Renal cortex interstitium (tissue), 11 donors: Measurements from ENCODE around the gene ARHGEF1. TPM values are rescaled to one million over a fixed set of nuclear protein-coding genes. Genes with fewer than 3 reads are reported as not detected.
"Not testable (repeated sequence)": the region's sequence is repeated elsewhere in the genome, so short reads cannot be mapped to it uniquely, and the experiment has no call there.

ENCODE experiments used
- DNase-seq, 11 donors: peaks; one replicate each; pipeline ENCODE4 v3.0.0-alpha.2; 2013; ENCODE audit warnings: low read depth in 9 of 11, low spot score in 4 of 11; ENCODE audit errors: extremely low read depth in 1 of 11
- polyA plus RNA-seq, 3 donors: library from polyadenylated mRNA; unstranded; fragments of 120-200 nt; gene quantifications; one replicate each; pipeline ENCODE4 v1.2.1, GENCODE V29; 2013; ENCODE audit not compliant: insufficient read length in 3 of 3

ARHGEF1 gene
- polyA plus RNA-seq, 3 donors = 40.1 to 63.7 (median 50.7) TPM

GRCh38 chr19:41911889-41912731 lies 29.1 kb downstream of the ARHGEF1 start:
- DNase-seq = no peak

- DNase-seq = no peak
These were observed 30.0 kb downstream of the ARHGEF1 start for GRCh38 chr19:41912899-41913537.

DNA sequence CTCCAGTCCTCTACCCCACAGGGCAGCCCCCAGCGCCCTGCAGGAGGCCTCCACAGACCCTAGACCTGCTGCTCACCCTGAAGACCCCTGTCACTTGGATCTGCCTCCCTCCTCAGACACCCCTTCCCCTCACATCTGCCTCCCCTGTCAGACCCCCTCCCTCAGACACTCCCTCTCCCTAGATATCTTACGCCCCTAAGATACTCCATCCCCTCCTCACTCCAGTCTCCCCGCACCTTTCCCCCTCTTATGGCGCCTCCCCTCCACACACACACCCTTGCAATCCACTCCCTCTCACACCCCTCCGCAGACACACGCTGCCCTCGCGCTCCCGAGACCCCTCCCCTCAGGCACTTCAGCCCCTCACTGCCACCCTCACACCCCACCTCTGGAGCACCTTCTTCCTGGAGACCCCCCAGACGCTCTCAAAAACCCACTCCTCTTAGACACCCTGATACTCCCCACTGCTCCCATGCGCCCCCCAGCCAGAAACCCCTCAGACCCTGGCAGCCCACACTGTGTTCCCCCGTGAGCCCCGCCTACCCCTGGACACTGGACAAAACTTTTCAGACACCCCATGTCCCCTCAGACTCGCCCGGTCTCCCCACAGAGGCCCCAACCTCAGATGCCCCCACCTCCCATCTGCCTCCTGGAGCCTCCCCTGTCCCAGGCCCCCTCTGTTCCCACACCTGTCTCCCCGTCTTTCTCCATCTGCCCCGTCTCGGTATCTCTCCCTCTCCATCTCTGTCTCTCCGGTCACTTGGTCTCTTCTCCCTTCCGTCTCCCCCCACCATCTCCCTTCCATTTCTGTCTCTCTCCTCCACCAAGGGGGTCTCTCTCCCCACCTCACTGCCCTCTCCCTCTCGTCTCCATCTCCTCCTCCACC lies 30.8 kb downstream of the ARHGEF1 start:
- no peak for DNase-seq

DNA sequence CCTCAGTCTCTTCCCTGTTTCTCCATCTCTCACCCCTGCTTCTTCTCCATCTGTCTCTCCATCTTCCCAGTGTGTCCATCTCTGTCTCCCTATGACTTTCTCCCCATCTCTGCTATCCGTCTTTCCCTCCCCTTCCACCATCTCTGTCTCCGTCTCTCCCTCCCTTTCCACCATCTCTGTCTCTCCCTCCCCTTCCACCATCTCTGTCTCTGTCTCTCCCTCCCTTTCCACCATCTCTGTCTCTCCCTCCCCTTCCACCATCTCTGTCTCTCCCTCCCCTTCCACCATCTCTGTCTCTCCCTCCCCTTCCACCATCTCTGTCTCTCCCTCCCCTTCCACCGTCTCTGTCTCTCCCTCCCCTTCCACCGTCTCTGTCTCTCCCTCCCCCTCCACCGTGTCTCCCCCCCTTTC lies 31.4 kb downstream of the ARHGEF1 start:
- not testable (repeated sequence) for DNase-seq

GRCh38 chr19:41915021-41915775 lies 32.2 kb downstream of the ARHGEF1 start:
- no peak for DNase-seq

GRCh38 chr19:41915776-41916414 lies 32.9 kb downstream of the ARHGEF1 start:
- DNase-seq = no peak

- no peak for DNase-seq
These were observed 34.7 kb downstream of the ARHGEF1 start for GRCh38 chr19:41917676-41918075.

- DNase-seq = no peak
These were observed 35.1 kb downstream of the ARHGEF1 start for GRCh38 chr19:41918095-41918494.

GRCh38 chr19:41918653-41919244 lies 35.8 kb downstream of the ARHGEF1 start:
- no peak for DNase-seq

DNA sequence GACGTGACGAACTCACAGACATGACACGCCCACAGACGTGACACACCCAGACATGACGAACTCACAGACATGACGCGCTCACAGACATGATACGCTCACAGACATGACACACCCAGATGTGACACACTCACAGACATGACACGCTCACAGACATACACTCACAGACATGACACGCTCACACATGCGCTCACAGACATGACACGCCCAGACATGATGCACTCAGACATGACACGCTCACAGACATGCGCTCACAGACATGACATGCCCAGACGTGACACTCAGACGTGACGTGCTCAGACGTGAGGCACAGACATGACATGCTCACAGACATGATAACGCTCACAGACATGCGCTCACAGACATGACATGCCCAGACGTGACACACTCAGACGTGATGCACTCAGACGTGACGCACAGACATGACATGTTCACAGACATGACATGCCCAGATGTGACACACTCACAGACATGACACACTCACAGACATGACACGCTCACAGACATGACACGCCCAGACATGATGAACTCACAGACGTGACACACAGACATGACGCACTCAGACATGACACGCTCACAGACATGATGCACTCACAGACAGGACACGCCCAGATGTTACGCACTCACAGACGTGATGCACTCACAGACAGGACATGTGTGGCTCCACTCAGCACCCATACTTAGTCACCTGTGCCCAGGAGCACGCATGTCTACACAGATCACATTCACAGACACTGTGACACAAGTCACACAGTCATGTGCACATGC lies 37.1 kb downstream of the ARHGEF1 start:
- DNase-seq = no peak

GRCh38 chr19:41920882-41921576 lies 38.0 kb downstream of the ARHGEF1 start:
- no peak for DNase-seq

DNA sequence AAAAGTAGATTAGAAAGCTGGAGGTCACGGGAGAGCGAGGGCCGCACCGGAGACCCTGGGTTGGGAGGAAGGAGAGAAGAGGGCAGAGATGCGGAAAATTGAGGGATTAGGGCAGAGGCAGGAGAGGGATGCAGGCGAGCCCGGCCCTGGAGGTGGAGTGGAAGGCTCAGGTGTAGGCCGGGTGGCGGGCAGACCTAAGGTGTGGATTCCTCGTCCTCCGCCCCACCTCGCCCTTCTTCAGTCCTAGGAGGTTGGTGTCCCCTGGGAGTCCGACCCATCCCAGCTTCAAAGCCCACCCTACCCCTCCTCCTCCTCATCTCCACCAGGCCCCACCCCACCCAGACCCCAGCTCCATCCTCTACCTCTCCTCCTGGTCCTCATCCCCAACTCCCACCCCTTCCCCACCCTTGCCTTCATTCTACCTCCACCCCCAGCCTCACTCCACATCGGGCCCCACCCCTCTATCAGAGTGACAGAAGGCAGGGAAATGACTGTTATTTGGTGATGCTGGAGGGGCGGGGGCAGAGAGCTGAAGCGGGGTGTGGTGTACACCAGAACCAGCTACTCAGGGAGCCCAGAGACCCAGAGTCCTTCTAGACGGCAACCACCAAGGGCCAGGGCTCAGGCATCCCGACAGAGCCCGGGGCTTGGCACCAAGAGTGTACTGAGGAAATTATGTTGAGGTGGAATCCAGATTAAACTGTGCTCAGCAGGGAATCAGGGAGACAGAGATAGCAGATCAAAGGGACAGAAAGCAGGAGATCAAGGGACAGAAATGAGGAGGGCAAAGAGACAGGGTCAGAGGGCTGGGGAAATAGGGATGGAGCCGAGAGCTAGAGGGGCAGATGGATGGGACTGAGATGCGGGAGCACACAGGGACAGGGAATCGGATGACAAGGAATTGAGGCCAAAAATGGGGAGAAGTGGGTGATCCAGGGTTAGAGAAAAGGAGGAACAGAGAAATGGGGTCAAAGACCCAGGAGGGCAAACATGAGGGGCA lies 38.9 kb downstream of the ARHGEF1 start:
- DNase-seq = no peak

- DNase-seq = no peak
These were observed 39.6 kb downstream of the ARHGEF1 start for GRCh38 chr19:41922585-41922984.

DNA sequence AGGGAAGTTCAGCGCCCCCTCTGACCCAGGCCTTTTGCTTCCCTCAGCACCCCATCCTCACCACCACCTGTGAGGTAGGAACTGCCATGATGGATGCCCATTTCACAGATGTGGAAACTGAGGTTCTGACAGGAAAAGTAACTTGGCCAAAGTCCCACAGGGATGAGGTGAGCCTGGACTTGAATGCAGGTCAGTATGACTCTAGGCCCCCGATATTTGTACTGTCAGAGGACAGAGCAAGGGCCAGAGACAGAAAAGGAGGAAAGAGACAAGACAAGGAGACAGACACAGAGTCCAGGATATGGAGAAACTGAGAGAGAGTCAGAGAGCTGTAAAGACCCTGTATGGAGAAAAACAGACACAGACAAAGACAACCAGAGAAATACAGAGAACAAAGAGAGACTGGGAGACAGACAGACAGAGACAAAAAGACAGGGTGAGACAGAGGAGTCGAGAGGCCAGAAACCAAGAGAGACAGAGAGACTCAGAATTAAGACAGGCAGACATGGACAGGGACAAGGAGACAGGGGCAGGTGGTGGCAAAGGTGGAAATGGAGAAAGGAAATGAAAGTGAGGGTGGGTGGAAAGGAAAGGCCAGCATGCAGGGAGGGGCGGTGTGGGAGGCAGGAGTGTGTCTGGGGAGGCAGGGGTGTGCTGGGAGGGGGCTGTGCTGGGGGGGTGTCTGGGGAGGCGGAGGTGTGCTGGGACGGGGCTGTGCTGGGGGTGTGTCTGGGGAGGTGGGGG lies 40.2 kb downstream of the ARHGEF1 start:
- no peak for DNase-seq
